ENCODE data around the gene STXBP1.

DNA sequence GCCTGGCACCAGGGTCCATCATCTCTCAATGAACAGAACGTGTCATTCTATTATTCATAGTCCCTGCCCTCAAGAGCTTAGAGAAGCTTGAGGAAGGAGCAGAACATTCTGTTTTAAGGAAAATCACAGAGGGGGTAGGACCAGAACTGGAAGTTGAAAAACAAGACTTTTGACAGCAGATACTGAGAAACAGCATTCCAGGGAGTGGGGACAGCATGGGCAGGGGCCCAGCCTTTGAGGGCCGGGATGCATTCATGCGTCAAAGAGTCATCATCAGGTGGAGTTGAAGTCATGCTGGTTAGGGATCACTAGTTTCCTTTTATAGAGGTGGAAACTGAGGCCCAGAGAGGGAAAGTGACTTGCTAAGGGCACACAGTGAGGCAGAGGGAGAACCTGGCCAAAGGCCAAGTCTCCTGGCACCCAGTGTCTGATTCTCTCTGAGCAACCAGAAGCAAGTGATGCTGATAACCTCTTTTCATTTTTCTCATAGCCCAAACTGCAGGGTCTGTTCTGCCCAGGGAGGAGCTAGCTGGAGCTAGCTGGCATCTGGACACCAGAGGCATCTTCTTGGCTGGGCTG is 41.5 kb upstream of the STXBP1 start:
- no peak for TF ChIP-seq CTCF (IDR thresholded peaks at IDR 0.05)
- no peak for TF ChIP-seq HOXA7 (CRISPR knock-in tag; IDR thresholded peaks at IDR 0.05)
- TF ChIP-seq RARB (CRISPR knock-in tag; IDR thresholded peaks at IDR 0.05), result no peak
- TF ChIP-seq, protein P1, sequence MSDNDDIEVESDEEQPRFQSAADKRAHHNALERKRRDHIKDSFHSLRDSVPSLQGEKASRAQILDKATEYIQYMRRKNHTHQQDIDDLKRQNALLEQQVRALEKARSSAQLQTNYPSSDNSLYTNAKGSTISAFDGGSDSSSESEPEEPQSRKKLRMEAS (IDR thresholded peaks at IDR 0.05), result no peak
- no peak for TF ChIP-seq POLR2A (IDR thresholded peaks at IDR 0.05; ENCODE audit: low read length)
- no peak for TF ChIP-seq NPAS2 (CRISPR knock-in tag; IDR thresholded peaks at IDR 0.05; ENCODE audit: borderline replicate concordance)
- no peak for TF ChIP-seq HMGXB4 (CRISPR knock-in tag; IDR thresholded peaks at IDR 0.05; ENCODE audit: borderline replicate concordance)
- TF ChIP-seq MYC (IDR thresholded peaks at IDR 0.05; ENCODE audit: borderline replicate concordance, low read length), result no peak
- no peak for TF ChIP-seq ZNF302 (CRISPR knock-in tag; IDR thresholded peaks at IDR 0.05)
- no peak for TF ChIP-seq POLR2AphosphoS2 (conservative IDR thresholded peaks at IDR 0.05; ENCODE audit: low read length)
- TF ChIP-seq CHD2 (IDR thresholded peaks at IDR 0.05; ENCODE audit: low read length, partially characterized antibody), result no peak
